NT2/D1 (cell line): ENCODE data around the gene MMP19.

Experiments
- SUZ12 ChIP-seq: IDR thresholded peaks from 2 replicates; pipeline ENCODE4 v1.6.1; 2011; ENCODE audit not compliant: insufficient read length, insufficient read depth; ENCODE audit errors: extremely low read depth
- YY1 ChIP-seq: IDR thresholded peaks from 2 replicates; pipeline ENCODE4 v1.6.1; 2011; ENCODE audit not compliant: insufficient read length, insufficient read depth
- ZNF274 ChIP-seq: IDR thresholded peaks from 2 replicates; pipeline ENCODE4 v1.6.1; 2011; ENCODE audit warnings: mild to moderate bottlenecking, low read depth, low read length

DNA sequence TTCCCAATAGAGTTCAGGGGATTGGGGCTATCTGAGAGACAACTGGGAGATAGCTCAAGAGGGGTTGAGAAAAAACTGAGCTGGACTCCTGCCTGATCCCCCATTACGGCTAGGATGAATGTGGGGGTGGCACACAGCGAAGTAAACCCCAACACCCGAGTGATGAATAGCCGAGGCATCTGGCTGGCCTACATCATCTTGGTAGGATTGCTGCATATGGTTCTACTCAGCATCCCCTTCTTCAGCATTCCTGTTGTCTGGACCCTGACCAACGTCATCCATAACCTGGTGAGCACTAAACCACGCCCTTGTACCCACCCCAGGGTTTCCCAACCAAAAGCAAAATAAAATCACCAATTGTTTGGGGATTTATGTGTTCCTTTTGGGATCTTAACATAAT is 23.9 kb downstream of the MMP19 start:
- TF ChIP-seq ZNF274 (no peak), SUZ12 (no peak), YY1 (no peak)
